Smooth muscle cell (in vitro differentiated cells): ENCODE measurements around the gene PRSS50. TPM values are rescaled to one million over a fixed set of nuclear protein-coding genes. Genes with fewer than 3 reads are reported as not detected.

Experiments
- DNase-seq: peaks from one replicate; lab custom pipeline; 2025; ENCODE audit not compliant: unreplicated experiment; lab: John Stamatoyannopoulos, UW
- H2AFZ ChIP-seq: fragments of 200-600 bp; sonication (generic); 2 replicates; pipeline ENCODE4 v1.6.0; 2016; ENCODE audit warnings: antibody characterized with exemption, low read depth, mild to moderate bottlenecking
- H3F3A ChIP-seq: fragments of 200-600 bp; sonication (generic); 2 replicates; pipeline ENCODE4 v1.6.0; 2017; ENCODE audit warnings: antibody characterized with exemption, low read depth
- H3K27ac ChIP-seq: fragments of 200-600 bp; sonication (generic); 2 replicates; pipeline ENCODE4 v1.5.1; 2016; ENCODE audit warnings: low read depth, mild to moderate bottlenecking
- H3K27me3 ChIP-seq: fragments of 200-600 bp; sonication (generic); 2 replicates; pipeline ENCODE4 v1.6.1; 2016; ENCODE audit warnings: low read depth, mild to moderate bottlenecking
- H3K36me3 ChIP-seq: fragments of 200-600 bp; sonication (generic); 2 replicates; pipeline ENCODE4 v1.5.1; 2016; ENCODE audit warnings: low read depth
- H3K4me1 ChIP-seq: fragments of 200-600 bp; sonication (generic); 2 replicates; pipeline ENCODE4 v1.5.1; 2016; ENCODE audit warnings: low read depth
- H3K4me2 ChIP-seq: fragments of 200-600 bp; sonication (generic); 2 replicates; pipeline ENCODE4 v1.6.0; 2016; ENCODE audit warnings: mild to moderate bottlenecking
- H3K4me3 ChIP-seq: fragments of 200-600 bp; sonication (generic); 2 replicates; pipeline ENCODE4 v1.5.1; 2016; ENCODE audit warnings: mild to moderate bottlenecking
- H3K79me2 ChIP-seq: fragments of 200-600 bp; sonication (generic); 2 replicates; pipeline ENCODE4 v1.6.0; 2016; ENCODE audit warnings: low read depth, mild to moderate bottlenecking
- H3K9ac ChIP-seq: fragments of 200-600 bp; sonication (generic); 2 replicates; pipeline ENCODE4 v1.6.0; 2016; ENCODE audit warnings: low read depth
- H3K9me3 ChIP-seq: fragments of 200-600 bp; sonication (generic); replicated peaks from 2 replicates; pipeline ENCODE4 v1.5.1; 2016; ENCODE audit warnings: low read depth
- H4K20me1 ChIP-seq: fragments of 200-600 bp; sonication (generic); 2 replicates; pipeline ENCODE4 v1.6.0; 2016; ENCODE audit warnings: low read depth
- WGBS: methylation state at CpG from one replicate; pipeline ENCODE4 v1.1.7; 2016; ENCODE audit warnings: low lambda C conversion rate; 5-methylcytosine and 5-hydroxymethylcytosine counted together
- polyA plus RNA-seq: library from polyadenylated mRNA; unstranded; fragments of >200 nt; fragmentation: Nextera tagmentation; extraction: Ambion mirVana; gene quantifications from 2 replicates; pipeline ENCODE4 v1.2.1, GENCODE V29; 2016
- total RNA-seq: library from RNA; depleted of rRNA; stranded (reverse); fragments of >200 nt; gene quantifications from 2 replicates; pipeline ENCODE4 v1.2.3, GENCODE V29; 2014
- TF ChIP-seq, protein P1 (sequence below): fragments of 200-600 bp; sonication (generic); IDR thresholded peaks from 2 replicates; pipeline ENCODE4 v1.5.1; 2017; ENCODE audit warnings: borderline replicate concordance, mild to moderate bottlenecking, antibody characterized with exemption; ENCODE audit not compliant: insufficient read depth, poor library complexity, severe bottlenecking

Gene PRSS50
- total and polyA plus RNA-seq, 2 experiments from 2014 or later, result 0.54 to 0.73 TPM

DNA sequence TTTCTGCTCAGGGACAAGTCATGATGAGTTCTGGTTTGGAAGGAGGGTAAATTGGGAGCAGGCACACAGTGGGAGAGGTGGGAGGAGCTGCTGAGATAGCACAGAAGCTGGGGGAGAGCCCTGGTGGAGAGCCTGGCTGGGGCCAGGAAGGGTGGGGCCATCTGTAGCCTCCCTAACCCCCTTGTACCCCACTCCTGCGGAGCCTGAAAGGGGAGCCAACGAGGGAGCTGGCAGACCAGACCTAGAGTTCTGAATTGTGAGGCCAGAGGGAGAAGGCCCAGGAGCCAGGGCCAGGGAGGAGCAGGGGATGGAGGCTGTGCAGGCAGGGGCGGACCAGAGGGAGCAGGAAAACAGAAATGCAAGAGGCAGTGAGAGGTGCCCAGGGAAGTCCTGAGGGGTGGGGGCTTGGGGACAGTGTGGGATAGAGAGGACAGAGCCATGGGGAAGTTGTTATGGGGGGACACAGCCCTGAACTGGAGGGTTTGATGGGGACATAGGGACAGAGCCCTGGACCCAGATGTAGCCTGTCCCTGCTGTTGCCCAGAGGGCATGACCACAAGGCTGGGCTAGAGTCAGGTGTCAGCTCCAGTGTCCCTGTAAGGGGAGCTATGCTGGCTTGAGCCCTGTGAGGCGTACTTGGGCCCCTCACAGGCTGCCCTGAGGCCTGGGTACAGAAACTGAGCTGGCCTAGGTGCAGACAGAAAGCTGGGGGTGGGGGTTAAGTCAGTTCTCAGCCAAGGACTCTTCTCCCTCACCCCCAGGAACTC is 15.2 kb downstream of the PRSS50 start:
- 79% methylated on average over 4 of the region's 4 CpGs for WGBS
- Histone ChIP-seq H3K79me2 (no peaks in the 10 kb centered on the region), H3K9me3 (no peaks in the 10 kb centered on the region), H3K9ac (no peak overlapping the region), H2AFZ (no peak overlapping the region), H3K27ac (no peak overlapping the region), H3F3A (no peaks in the 10 kb centered on the region), H3K27me3 (no peaks in the 10 kb centered on the region), H3K4me3 (no peak overlapping the region), H3K4me2 (no peak overlapping the region), H3K4me1 (peaks cover 9% of the 10 kb centered on the region), H4K20me1 (no peaks in the 10 kb centered on the region), H3K36me3 (no peaks in the 10 kb centered on the region)
- TF ChIP-seq, protein P1, sequence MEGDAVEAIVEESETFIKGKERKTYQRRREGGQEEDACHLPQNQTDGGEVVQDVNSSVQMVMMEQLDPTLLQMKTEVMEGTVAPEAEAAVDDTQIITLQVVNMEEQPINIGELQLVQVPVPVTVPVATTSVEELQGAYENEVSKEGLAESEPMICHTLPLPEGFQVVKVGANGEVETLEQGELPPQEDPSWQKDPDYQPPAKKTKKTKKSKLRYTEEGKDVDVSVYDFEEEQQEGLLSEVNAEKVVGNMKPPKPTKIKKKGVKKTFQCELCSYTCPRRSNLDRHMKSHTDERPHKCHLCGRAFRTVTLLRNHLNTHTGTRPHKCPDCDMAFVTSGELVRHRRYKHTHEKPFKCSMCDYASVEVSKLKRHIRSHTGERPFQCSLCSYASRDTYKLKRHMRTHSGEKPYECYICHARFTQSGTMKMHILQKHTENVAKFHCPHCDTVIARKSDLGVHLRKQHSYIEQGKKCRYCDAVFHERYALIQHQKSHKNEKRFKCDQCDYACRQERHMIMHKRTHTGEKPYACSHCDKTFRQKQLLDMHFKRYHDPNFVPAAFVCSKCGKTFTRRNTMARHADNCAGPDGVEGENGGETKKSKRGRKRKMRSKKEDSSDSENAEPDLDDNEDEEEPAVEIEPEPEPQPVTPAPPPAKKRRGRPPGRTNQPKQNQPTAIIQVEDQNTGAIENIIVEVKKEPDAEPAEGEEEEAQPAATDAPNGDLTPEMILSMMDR, result no peak
- no peak for DNase-seq

DNA sequence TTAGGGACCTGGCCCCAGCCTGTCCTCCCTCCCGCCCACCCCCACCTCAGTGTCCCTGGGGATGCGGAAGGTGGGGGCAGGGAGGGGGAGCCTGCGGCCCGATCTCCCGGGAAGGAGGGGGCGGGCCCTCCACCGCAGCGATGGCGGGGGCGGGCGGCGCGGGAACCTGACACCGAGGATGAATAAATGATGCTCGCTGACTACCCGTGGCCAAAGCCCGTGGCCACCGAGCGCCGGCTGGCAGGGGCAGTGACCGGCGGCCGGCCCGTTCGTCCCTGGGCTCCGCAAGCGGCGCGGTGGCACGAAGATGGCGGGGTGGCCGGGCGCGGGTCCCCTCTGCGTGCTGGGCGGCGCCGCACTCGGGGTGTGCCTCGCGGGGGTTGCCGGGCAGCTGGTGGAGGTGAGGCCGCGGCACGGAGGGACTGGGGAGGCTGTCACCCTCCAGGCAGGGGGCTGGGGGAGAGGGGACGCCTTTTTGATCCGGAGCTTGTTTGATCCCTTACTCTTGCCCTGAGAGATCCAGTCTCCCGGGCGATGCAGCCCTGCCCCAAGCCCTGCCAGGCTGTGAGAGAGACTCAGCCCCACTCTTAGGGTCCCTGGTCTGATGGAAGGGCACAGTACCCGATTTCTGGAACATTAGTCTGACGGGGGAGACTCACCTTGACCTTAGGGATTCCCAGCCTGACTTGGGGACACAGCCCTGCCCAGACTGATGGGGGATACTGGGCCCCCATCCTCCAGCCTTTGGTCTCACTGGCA is 16.3 kb downstream of the PRSS50 start, which contains the start of gene TMIE:
Gene TMIE, plus strand, starts transcription at position 212 of the 759 bp plus-strand sequence. Its CDS starts 96 bp downstream, at position 308.
- TF ChIP-seq, protein P1, result no peak
- WGBS, result 22% methylated on average over 32 of the region's 51 CpGs
- no peaks in the 10 kb centered on the region for H3K27me3 ChIP-seq
- H3K9me3 ChIP-seq, result no peaks in the 10 kb centered on the region
- no peaks in the 10 kb centered on the region for H3K79me2 ChIP-seq
- DNase-seq, result no peak
- H2AFZ ChIP-seq, result no peak within 1 kb of the TSS
- H3K36me3 ChIP-seq, result no peaks in the 10 kb centered on the region
- no peaks in the 10 kb centered on the region for H3F3A ChIP-seq
- no peak within 1 kb of the TSS for H3K9ac ChIP-seq
- H3K27ac ChIP-seq, result no peak within 1 kb of the TSS
- H4K20me1 ChIP-seq, result no peaks in the 10 kb centered on the region
- peaks cover 9% of the 10 kb centered on the region for H3K4me1 ChIP-seq
- peak within 1 kb of the TSS; percentile 40 for H3K4me3 ChIP-seq
- H3K4me2 ChIP-seq, result peak within 1 kb of the TSS; percentile 85

DNA sequence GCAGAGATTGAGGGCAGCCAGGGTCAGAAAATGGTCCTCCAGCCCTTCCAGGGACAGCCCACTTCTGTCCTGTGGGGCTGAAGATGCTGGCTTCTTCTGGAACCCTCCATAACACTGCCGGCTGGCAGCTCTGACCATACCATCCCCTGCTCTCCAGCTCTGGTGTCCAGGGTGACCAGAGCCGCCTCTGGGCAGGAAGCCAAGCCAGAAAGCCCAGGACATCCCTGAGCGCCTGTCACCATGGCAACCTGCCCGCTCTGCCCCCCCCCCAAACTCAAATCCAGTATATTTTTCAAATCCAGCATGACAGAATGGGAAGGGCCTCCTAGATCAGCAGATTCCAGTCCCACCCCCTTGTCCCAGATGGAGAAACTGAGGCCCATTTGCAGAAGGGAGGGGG is 16.9 kb downstream of the PRSS50 start:
- Histone ChIP-seq H3K4me3 (peak overlapping the region; percentile 40), H2AFZ (no peak overlapping the region), H3K79me2 (no peaks in the 10 kb centered on the region), H3K27ac (no peak overlapping the region), H3K36me3 (no peaks in the 10 kb centered on the region), H3K27me3 (no peaks in the 10 kb centered on the region), H4K20me1 (no peaks in the 10 kb centered on the region), H3K9me3 (no peaks in the 10 kb centered on the region), H3K4me1 (peaks cover 6% of the 10 kb centered on the region), H3F3A (no peaks in the 10 kb centered on the region), H3K9ac (no peak overlapping the region), H3K4me2 (peak overlapping the region; percentile 85)
- 31% methylated on average over 4 of the region's 4 CpGs for WGBS
- DNase-seq, result peak; percentile 13
- TF ChIP-seq, protein P1, result no peak
